Measurements from ENCODE around the gene CIB2. TPM values are rescaled to one million over a fixed set of nuclear protein-coding genes. Genes with fewer than 3 reads are reported as not detected.

Gene CIB2
- total and polyA plus RNA-seq, 2 donors = 11.2 to 50.6 TPM

GRCh38 chr15:78146425-78147154 lies 15.3 kb upstream of the CIB2 start:
- Histone ChIP-seq H3K36me3 (ENCODE audit: control insufficient read depth in 2 of 2, insufficient read depth in 2 of 2, low read length in 1 of 2) (peaks cover 0 to 2% of the 10 kb centered on the region in 2 donors), H3K4me1 (ENCODE audit: control insufficient read depth in 2 of 2, insufficient read depth in 2 of 2, low read length in 2 of 2) (peaks cover 16 to 29% of the 10 kb centered on the region in 2 donors), H3K27ac (ENCODE audit: low read depth in 1 of 2, low read length in 1 of 2) (no peak overlapping the region), H3K4me3 (ENCODE audit: low read length in 2 of 2) (no peak overlapping the region), H3K27me3 (ENCODE audit: control insufficient read depth in 2 of 2, insufficient read depth in 1 of 2, low read length in 1 of 2) (no peaks in the 10 kb centered on the region), H3K9me3 (ENCODE audit: control insufficient read depth in 2 of 2, insufficient read depth in 1 of 2, low read length in 1 of 2) (no peaks in the 10 kb centered on the region)
- no peak for DNase-seq (ENCODE audit: low read depth in 6 of 9, low spot score in 9 of 9)
- WGBS = 98% methylated on average over 4 of the region's 4 CpGs

GRCh38 chr15:78142332-78142731 lies 11.1 kb upstream of the CIB2 start:
- WGBS = 98% methylated on average over 3 of the region's 3 CpGs
- H3K4me3 ChIP-seq (ENCODE audit: low read length in 2 of 2) = no peak overlapping the region
- no peak for DNase-seq (ENCODE audit: low read depth in 6 of 9, low spot score in 9 of 9)
- H3K9me3 ChIP-seq (ENCODE audit: control insufficient read depth in 2 of 2, insufficient read depth in 1 of 2, low read length in 1 of 2) = no peaks in the 10 kb centered on the region
- H3K27me3 ChIP-seq (ENCODE audit: control insufficient read depth in 2 of 2, insufficient read depth in 1 of 2, low read length in 1 of 2) = no peaks in the 10 kb centered on the region
- H3K27ac ChIP-seq (ENCODE audit: low read depth in 1 of 2, low read length in 1 of 2) = no peak overlapping the region
- H3K4me1 ChIP-seq (ENCODE audit: control insufficient read depth in 2 of 2, insufficient read depth in 2 of 2, low read length in 2 of 2) = peaks cover 0 to 5% of the 10 kb centered on the region in 2 donors
- H3K36me3 ChIP-seq (ENCODE audit: control insufficient read depth in 2 of 2, insufficient read depth in 2 of 2, low read length in 1 of 2) = no peaks in the 10 kb centered on the region

GRCh38 chr15:78140292-78140691 lies 9.0 kb upstream of the CIB2 start:
- no peak overlapping the region for H3K27ac ChIP-seq (ENCODE audit: low read depth in 1 of 2, low read length in 1 of 2)
- no peaks in the 10 kb centered on the region for H3K36me3 ChIP-seq (ENCODE audit: control insufficient read depth in 2 of 2, insufficient read depth in 2 of 2, low read length in 1 of 2)
- H3K9me3 ChIP-seq (ENCODE audit: control insufficient read depth in 2 of 2, insufficient read depth in 1 of 2, low read length in 1 of 2) = no peaks in the 10 kb centered on the region
- no peaks in the 10 kb centered on the region for H3K27me3 ChIP-seq (ENCODE audit: control insufficient read depth in 2 of 2, insufficient read depth in 1 of 2, low read length in 1 of 2)
- no peaks in the 10 kb centered on the region for H3K4me1 ChIP-seq (ENCODE audit: control insufficient read depth in 2 of 2, insufficient read depth in 2 of 2, low read length in 2 of 2)
- no peak overlapping the region for H3K4me3 ChIP-seq (ENCODE audit: low read length in 2 of 2)
- DNase-seq (ENCODE audit: low read depth in 6 of 9, low spot score in 9 of 9) = no peak

GRCh38 chr15:78139578-78139977 lies 8.3 kb upstream of the CIB2 start:
- WGBS = 97% methylated on average over 5 of the region's 5 CpGs
- H3K4me3 ChIP-seq (ENCODE audit: low read length in 2 of 2) = no peak overlapping the region
- no peak overlapping the region for H3K27ac ChIP-seq (ENCODE audit: low read depth in 1 of 2, low read length in 1 of 2)
- no peaks in the 10 kb centered on the region for H3K9me3 ChIP-seq (ENCODE audit: control insufficient read depth in 2 of 2, insufficient read depth in 1 of 2, low read length in 1 of 2)
- H3K36me3 ChIP-seq (ENCODE audit: control insufficient read depth in 2 of 2, insufficient read depth in 2 of 2, low read length in 1 of 2) = no peaks in the 10 kb centered on the region
- H3K4me1 ChIP-seq (ENCODE audit: control insufficient read depth in 2 of 2, insufficient read depth in 2 of 2, low read length in 2 of 2) = no peaks in the 10 kb centered on the region
- H3K27me3 ChIP-seq (ENCODE audit: control insufficient read depth in 2 of 2, insufficient read depth in 1 of 2, low read length in 1 of 2) = no peaks in the 10 kb centered on the region
- DNase-seq (ENCODE audit: low read depth in 6 of 9, low spot score in 9 of 9) = no peak

- no peaks in the 10 kb centered on the region for H3K9me3 ChIP-seq (ENCODE audit: control insufficient read depth in 2 of 2, insufficient read depth in 1 of 2, low read length in 1 of 2)
- WGBS = 91% methylated on average over 2 of the region's 2 CpGs
- H3K27me3 ChIP-seq (ENCODE audit: control insufficient read depth in 2 of 2, insufficient read depth in 1 of 2, low read length in 1 of 2) = no peaks in the 10 kb centered on the region
- DNase-seq (ENCODE audit: low read depth in 6 of 9, low spot score in 9 of 9) = no peak
- no peak overlapping the region for H3K4me3 ChIP-seq (ENCODE audit: low read length in 2 of 2)
- H3K36me3 ChIP-seq (ENCODE audit: control insufficient read depth in 2 of 2, insufficient read depth in 2 of 2, low read length in 1 of 2) = no peaks in the 10 kb centered on the region
- H3K27ac ChIP-seq (ENCODE audit: low read depth in 1 of 2, low read length in 1 of 2) = peak overlapping the region; percentile 3 to 62
- H3K4me1 ChIP-seq (ENCODE audit: control insufficient read depth in 2 of 2, insufficient read depth in 2 of 2, low read length in 2 of 2) = peaks cover 19 to 41% of the 10 kb centered on the region in 2 donors
These were observed 2.6 kb upstream of the CIB2 start for GRCh38 chr15:78133801-78134200.

GRCh38 chr15:78130466-78131294 lies 565 bp downstream of the CIB2 start:
- H3K27me3 ChIP-seq (ENCODE audit: control insufficient read depth in 2 of 2, insufficient read depth in 1 of 2, low read length in 1 of 2) = no peaks in the 10 kb centered on the region
- no peaks in the 10 kb centered on the region for H3K36me3 ChIP-seq (ENCODE audit: control insufficient read depth in 2 of 2, insufficient read depth in 2 of 2, low read length in 1 of 2)
- H3K4me1 ChIP-seq (ENCODE audit: control insufficient read depth in 2 of 2, insufficient read depth in 2 of 2, low read length in 2 of 2) = peaks cover 43 to 72% of the 10 kb centered on the region in 2 donors
- peak overlapping the region; percentile 88 to 93 for H3K27ac ChIP-seq (ENCODE audit: low read depth in 1 of 2, low read length in 1 of 2)
- peak overlapping the region; percentile 67 to 69 for H3K4me3 ChIP-seq (ENCODE audit: low read length in 2 of 2)
- H3K9me3 ChIP-seq (ENCODE audit: control insufficient read depth in 2 of 2, insufficient read depth in 1 of 2, low read length in 1 of 2) = no peaks in the 10 kb centered on the region
- peak in 2 of 9 donors; percentile 13 to 61 for DNase-seq (ENCODE audit: low read depth in 6 of 9, low spot score in 9 of 9)
- WGBS = 42% methylated on average over 51 of the region's 51 CpGs

GRCh38 chr15:78129751-78130287 lies 1.4 kb downstream of the CIB2 start:
- Histone ChIP-seq H3K9me3 (ENCODE audit: control insufficient read depth in 2 of 2, insufficient read depth in 1 of 2, low read length in 1 of 2) (no peaks in the 10 kb centered on the region), H3K27ac (ENCODE audit: low read depth in 1 of 2, low read length in 1 of 2) (peak overlapping the region; percentile 76 to 88), H3K27me3 (ENCODE audit: control insufficient read depth in 2 of 2, insufficient read depth in 1 of 2, low read length in 1 of 2) (no peaks in the 10 kb centered on the region), H3K4me1 (ENCODE audit: control insufficient read depth in 2 of 2, insufficient read depth in 2 of 2, low read length in 2 of 2) (peaks cover 44 to 76% of the 10 kb centered on the region in 2 donors), H3K36me3 (ENCODE audit: control insufficient read depth in 2 of 2, insufficient read depth in 2 of 2, low read length in 1 of 2) (no peaks in the 10 kb centered on the region), H3K4me3 (ENCODE audit: low read length in 2 of 2) (peak overlapping the region; percentile 67 to 69)
- DNase-seq (ENCODE audit: low read depth in 6 of 9, low spot score in 9 of 9) = peak in 6 of 9 donors; percentile 60 to 87 (median 65)
- 69% methylated on average over 5 of the region's 5 CpGs for WGBS

- peak overlapping the region; percentile 64 to 88 for H3K27ac ChIP-seq (ENCODE audit: low read depth in 1 of 2, low read length in 1 of 2)
- H3K4me1 ChIP-seq (ENCODE audit: control insufficient read depth in 2 of 2, insufficient read depth in 2 of 2, low read length in 2 of 2) = peaks cover 44 to 76% of the 10 kb centered on the region in 2 donors
- 92% methylated on average over 8 of the region's 8 CpGs for WGBS
- no peaks in the 10 kb centered on the region for H3K27me3 ChIP-seq (ENCODE audit: control insufficient read depth in 2 of 2, insufficient read depth in 1 of 2, low read length in 1 of 2)
- DNase-seq (ENCODE audit: low read depth in 6 of 9, low spot score in 9 of 9) = no peak
- H3K9me3 ChIP-seq (ENCODE audit: control insufficient read depth in 2 of 2, insufficient read depth in 1 of 2, low read length in 1 of 2) = no peaks in the 10 kb centered on the region
- peak overlapping the region in 1 of 2 donors; percentile 29 for H3K4me3 ChIP-seq (ENCODE audit: low read length in 2 of 2)
- H3K36me3 ChIP-seq (ENCODE audit: control insufficient read depth in 2 of 2, insufficient read depth in 2 of 2, low read length in 1 of 2) = peaks cover 2 to 4% of the 10 kb centered on the region in 2 donors
These were observed 2.0 kb downstream of the CIB2 start for GRCh38 chr15:78129077-78129750.
